Trophoblast cell (in vitro differentiated cells and primary cell): ENCODE data around the gene KCNC2.

Experiments used
- DNase-seq, 2 donors: peaks; one replicate each; pipeline ENCODE4 v3.0.0-alpha.2; 2016
- H2AFZ ChIP-seq: 2 replicates; pipeline ENCODE4 v1.6.1; 2013; ENCODE audit warnings: low read length, moderate library complexity, mild to moderate bottlenecking; ENCODE audit not compliant: insufficient read depth, poor library complexity
- H2AK5ac ChIP-seq: 2 replicates; pipeline ENCODE4 v1.6.1; 2013; ENCODE audit warnings: mild to moderate bottlenecking, low read length
- H2BK120ac ChIP-seq: 2 replicates; pipeline ENCODE4 v1.6.1; 2013; ENCODE audit warnings: low read length, mild to moderate bottlenecking, moderate library complexity; ENCODE audit not compliant: insufficient read depth, poor library complexity
- H2BK12ac ChIP-seq: 2 replicates; pipeline ENCODE4 v1.6.1; 2013; ENCODE audit warnings: mild to moderate bottlenecking, low read length, moderate library complexity
- H2BK5ac ChIP-seq: 2 replicates; pipeline ENCODE4 v1.6.1; 2013; ENCODE audit warnings: low read length, low read depth, moderate library complexity, mild to moderate bottlenecking; ENCODE audit not compliant: poor library complexity
- H3K14ac ChIP-seq: 2 replicates; pipeline ENCODE4 v1.6.1; 2013; ENCODE audit warnings: mild to moderate bottlenecking, low read length
- H3K18ac ChIP-seq: 2 replicates; pipeline ENCODE4 v1.6.1; 2013; ENCODE audit warnings: mild to moderate bottlenecking, low read length
- H3K23ac ChIP-seq: 2 replicates; pipeline ENCODE4 v1.6.1; 2013; ENCODE audit warnings: low read length
- H3K27ac ChIP-seq: 2 replicates; pipeline ENCODE4 v1.5.1; 2013; ENCODE audit warnings: low read depth, mild to moderate bottlenecking, inconsistent platforms, low read length, moderate library complexity
- H3K27me3 ChIP-seq: 2 replicates; pipeline ENCODE4 v1.6.1; 2013; ENCODE audit warnings: inconsistent platforms, mild to moderate bottlenecking, low read length, moderate library complexity; ENCODE audit not compliant: insufficient read depth
- H3K36me3 ChIP-seq, 2 experiments: 1 replicate in 1 of 2; 2 replicates in 1 of 2; pipeline ENCODE4 v1.6.1; 2013; ENCODE audit warnings: low read length in 2 of 2, mild to moderate bottlenecking in 2 of 2, moderate library complexity in 1 of 2; ENCODE audit not compliant: insufficient read depth in 2 of 2, control insufficient read depth in 1 of 2
- H3K4ac ChIP-seq: 2 replicates; pipeline ENCODE4 v1.6.1; 2013; ENCODE audit warnings: low read depth, mild to moderate bottlenecking, low read length, moderate library complexity
- H3K4me1 ChIP-seq, 2 experiments: 1 replicate in 1 of 2; 2 replicates in 1 of 2; pipeline ENCODE4 v1.6.1; 2013; ENCODE audit warnings: low read length in 2 of 2, mild to moderate bottlenecking in 2 of 2, moderate library complexity in 1 of 2; ENCODE audit not compliant: insufficient read depth in 2 of 2, control insufficient read depth in 1 of 2
- H3K4me2 ChIP-seq: 2 replicates; pipeline ENCODE4 v1.6.1; 2013; ENCODE audit warnings: inconsistent platforms, mild to moderate bottlenecking, low read length, moderate library complexity
- H3K4me3 ChIP-seq: 2 replicates; pipeline ENCODE4 v1.5.1; 2013; ENCODE audit warnings: mild to moderate bottlenecking, low read depth, low read length, inconsistent platforms
- H3K79me1 ChIP-seq: one replicate; pipeline ENCODE4 v1.6.1; 2013; ENCODE audit warnings: low read length
- H3K79me2 ChIP-seq: 2 replicates; pipeline ENCODE4 v1.6.1; 2013; ENCODE audit warnings: low read length, mild to moderate bottlenecking; ENCODE audit not compliant: control insufficient read depth, insufficient read depth, poor library complexity
- H3K9ac ChIP-seq: 2 replicates; pipeline ENCODE4 v1.6.1; 2013; ENCODE audit warnings: mild to moderate bottlenecking, low read length
- H3K9me3 ChIP-seq: 2 replicates; pipeline ENCODE4 v1.6.1; 2013; ENCODE audit warnings: low read depth, mild to moderate bottlenecking, control low read depth, inconsistent platforms, low read length; ENCODE audit not compliant: insufficient read depth
- H4K12ac ChIP-seq: 2 replicates; pipeline ENCODE4 v1.6.1; 2013; ENCODE audit warnings: low read depth, mild to moderate bottlenecking, low read length, moderate library complexity
- H4K8ac ChIP-seq: 2 replicates; pipeline ENCODE4 v1.6.1; 2013; ENCODE audit warnings: low read depth, mild to moderate bottlenecking, low read length, moderate library complexity
- H4K91ac ChIP-seq: one replicate; pipeline ENCODE4 v1.6.1; 2013; ENCODE audit warnings: low read depth, mild to moderate bottlenecking, low read length, moderate library complexity
- WGBS: extraction: QIAGEN DNeasy Blood & Tissue Kit; methylation state at CpG from one replicate; pipeline ENCODE4 v1.1.7; 2013; ENCODE audit warnings: missing lambda C conversion rate; ENCODE audit not compliant: insufficient read length, insufficient coverage; ENCODE audit errors: extremely low coverage; 5-methylcytosine and 5-hydroxymethylcytosine counted together

The KCNC2 gene

DNA sequence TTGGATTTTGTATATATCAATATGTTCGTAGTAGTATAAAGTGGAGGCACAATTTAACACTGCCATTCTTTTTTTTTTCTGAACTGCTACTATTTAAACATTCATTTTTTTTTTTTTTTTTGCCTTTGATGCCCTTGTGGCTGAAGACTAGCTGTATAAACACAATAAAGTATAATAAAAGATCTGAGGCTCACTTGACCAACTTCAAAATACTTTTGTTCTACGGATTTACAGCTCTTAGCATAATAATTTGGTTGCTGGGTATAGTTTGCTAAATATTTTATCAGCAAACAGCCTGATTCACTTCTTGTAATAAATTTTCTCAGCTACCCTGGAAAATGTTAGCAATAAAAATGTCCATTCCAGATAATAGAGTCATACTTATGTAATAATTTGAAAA lies 128.3 kb downstream of the KCNC2 start:
- Histone ChIP-seq H2BK5ac (no peak overlapping the region), H3K36me3 (no peaks in the 10 kb centered on the region), H3K79me1 (no peaks in the 10 kb centered on the region), H3K27ac (no peak overlapping the region), H3K9ac (no peak overlapping the region), H3K4me2 (no peak overlapping the region), H2BK12ac (no peak overlapping the region), H3K27me3 (no peaks in the 10 kb centered on the region), H3K4me3 (no peak overlapping the region), H2BK120ac (no peak overlapping the region), H3K4me1 (no peaks in the 10 kb centered on the region), H3K18ac (no peak overlapping the region), H3K23ac (no peak overlapping the region), H4K91ac (no peak overlapping the region), H3K14ac (no peak overlapping the region), H3K9me3 (no peaks in the 10 kb centered on the region), H3K79me2 (no peaks in the 10 kb centered on the region), H2AK5ac (no peak overlapping the region), H4K12ac (no peak overlapping the region), H2AFZ (no peak overlapping the region), H3K4ac (no peak overlapping the region), H4K8ac (no peak overlapping the region)
- WGBS, result no CpG with 5 or more reads among the region's 2 CpGs
- no peak for DNase-seq

DNA sequence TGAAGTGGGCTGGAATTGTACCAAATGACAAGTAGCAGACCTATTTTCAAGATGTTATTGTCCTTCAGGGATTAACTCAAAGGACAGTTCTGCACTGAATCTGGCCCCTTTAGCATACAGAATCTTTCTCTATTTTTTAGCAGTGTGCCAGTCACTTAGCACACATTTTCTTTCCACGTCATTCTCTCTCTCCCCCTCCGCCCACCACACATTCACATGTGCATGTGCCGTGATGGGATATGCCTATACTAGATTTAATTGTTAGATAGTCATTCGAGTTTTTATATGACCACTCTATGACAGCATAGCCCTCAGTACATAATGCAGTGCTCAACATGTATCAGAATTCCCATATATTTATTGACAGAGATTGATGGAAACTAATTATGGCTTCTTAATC lies 129.1 kb downstream of the KCNC2 start:
- H3K4me1 ChIP-seq, result no peaks in the 10 kb centered on the region
- no peaks in the 10 kb centered on the region for H3K36me3 ChIP-seq
- no peak overlapping the region for H2BK5ac ChIP-seq
- no peak for DNase-seq
- no peaks in the 10 kb centered on the region for H3K9me3 ChIP-seq
- no peaks in the 10 kb centered on the region for H3K79me1 ChIP-seq
- H3K18ac ChIP-seq, result no peak overlapping the region
- H3K23ac ChIP-seq, result no peak overlapping the region
- H2BK12ac ChIP-seq, result no peak overlapping the region
- no peak overlapping the region for H4K91ac ChIP-seq
- H3K27ac ChIP-seq, result no peak overlapping the region
- H3K14ac ChIP-seq, result no peak overlapping the region
- H3K4me2 ChIP-seq, result no peak overlapping the region
- WGBS, result no CpG with 5 or more reads among the region's 4 CpGs
- no peak overlapping the region for H3K9ac ChIP-seq
- H2AK5ac ChIP-seq, result no peak overlapping the region
- H3K27me3 ChIP-seq, result no peaks in the 10 kb centered on the region
- no peak overlapping the region for H2AFZ ChIP-seq
- H3K79me2 ChIP-seq, result no peaks in the 10 kb centered on the region
- H2BK120ac ChIP-seq, result no peak overlapping the region
- no peak overlapping the region for H3K4ac ChIP-seq
- no peak overlapping the region for H4K12ac ChIP-seq
- H3K4me3 ChIP-seq, result no peak overlapping the region
- H4K8ac ChIP-seq, result no peak overlapping the region

DNA sequence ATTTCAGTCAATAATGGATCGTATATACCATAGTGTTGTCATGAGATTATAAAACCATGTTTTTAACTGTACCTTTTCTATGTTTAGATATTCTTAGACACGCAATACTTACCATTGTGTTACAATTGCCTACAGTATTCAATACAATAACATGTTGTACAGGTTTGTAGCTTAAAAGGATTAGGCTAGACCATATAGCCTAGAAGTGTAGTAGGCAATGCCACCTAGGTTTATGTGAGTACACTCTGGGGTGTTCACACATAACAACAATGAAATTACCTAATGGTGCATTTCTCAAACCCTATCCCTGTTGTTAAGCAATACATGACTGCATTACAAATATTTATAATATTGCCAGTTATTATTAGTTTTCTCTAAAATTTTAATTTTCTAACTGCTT lies 144.2 kb downstream of the KCNC2 start:
- Histone ChIP-seq H3K27me3 (no peaks in the 10 kb centered on the region), H3K27ac (no peak overlapping the region), H2BK12ac (no peak overlapping the region), H3K9ac (no peak overlapping the region), H2AFZ (no peak overlapping the region), H3K23ac (no peak overlapping the region), H3K9me3 (no peaks in the 10 kb centered on the region), H3K79me2 (no peaks in the 10 kb centered on the region), H2BK120ac (no peak overlapping the region), H3K4ac (no peak overlapping the region), H2AK5ac (no peak overlapping the region), H3K4me3 (no peak overlapping the region), H4K12ac (no peak overlapping the region), H3K14ac (no peak overlapping the region), H4K8ac (no peak overlapping the region), H2BK5ac (no peak overlapping the region), H3K4me1 (peaks cover 0 to 2% of the 10 kb centered on the region in 2 experiments), H3K36me3 (no peaks in the 10 kb centered on the region), H3K4me2 (no peak overlapping the region), H4K91ac (no peak overlapping the region), H3K79me1 (no peaks in the 10 kb centered on the region), H3K18ac (no peak overlapping the region)
- no peak for DNase-seq
- no CpG with 5 or more reads among the region's 2 CpGs for WGBS

DNA sequence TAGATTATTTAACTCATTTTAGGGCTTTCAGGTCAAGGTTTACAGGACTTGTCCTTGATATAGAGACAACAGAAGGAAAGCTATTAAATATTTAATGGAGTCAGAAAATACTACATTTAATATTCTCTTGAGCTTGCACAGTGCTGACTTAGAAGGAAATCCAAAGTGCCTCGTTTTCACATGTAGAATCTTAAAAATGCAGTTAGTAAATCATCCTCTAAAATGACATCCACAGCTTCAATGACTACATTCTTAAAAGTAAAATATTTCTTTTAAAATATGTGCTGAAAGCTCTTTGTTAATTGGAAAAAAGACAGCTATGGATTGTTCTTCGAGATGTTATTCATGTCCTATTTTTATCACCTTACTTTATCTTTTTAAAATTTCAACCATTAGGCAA lies 146.9 kb downstream of the KCNC2 start:
- Histone ChIP-seq H3K9me3 (no peaks in the 10 kb centered on the region), H3K4me3 (no peak overlapping the region), H3K14ac (no peak overlapping the region), H4K91ac (no peak overlapping the region), H3K18ac (no peak overlapping the region), H4K12ac (no peak overlapping the region), H2BK12ac (no peak overlapping the region), H3K36me3 (no peaks in the 10 kb centered on the region), H2AFZ (no peak overlapping the region), H3K27me3 (no peaks in the 10 kb centered on the region), H3K4me2 (no peak overlapping the region), H3K4me1 (no peaks in the 10 kb centered on the region), H3K9ac (no peak overlapping the region), H3K27ac (no peak overlapping the region), H2AK5ac (no peak overlapping the region), H4K8ac (no peak overlapping the region), H3K79me2 (no peaks in the 10 kb centered on the region), H2BK120ac (no peak overlapping the region), H2BK5ac (no peak overlapping the region), H3K23ac (no peak overlapping the region), H3K79me1 (no peaks in the 10 kb centered on the region), H3K4ac (no peak overlapping the region)
- WGBS, result no CpG with 5 or more reads among the region's 2 CpGs
- no peak for DNase-seq

DNA sequence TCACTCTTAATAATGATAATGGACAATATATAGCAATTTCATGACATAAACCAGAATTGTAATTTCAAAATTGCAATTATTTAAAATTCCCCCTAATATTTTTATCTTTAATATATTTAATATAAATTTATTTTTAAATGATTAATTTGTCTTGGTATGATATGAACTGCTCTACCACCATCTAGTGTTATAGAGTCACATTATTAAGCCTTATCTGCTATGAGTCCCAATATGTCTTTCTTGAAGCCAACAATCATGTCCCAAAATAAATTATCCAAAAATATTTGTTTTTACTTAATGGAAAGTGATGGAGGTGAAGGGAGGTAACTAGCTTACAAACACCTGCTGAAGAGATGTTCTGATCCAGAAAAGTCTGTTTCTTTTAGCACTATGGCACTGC lies 151.4 kb downstream of the KCNC2 start:
- no peaks in the 10 kb centered on the region for H3K79me2 ChIP-seq
- H3K4me1 ChIP-seq, result no peaks in the 10 kb centered on the region
- H3K27me3 ChIP-seq, result no peaks in the 10 kb centered on the region
- H3K36me3 ChIP-seq, result no peaks in the 10 kb centered on the region
- H2BK5ac ChIP-seq, result no peak overlapping the region
- H2AFZ ChIP-seq, result no peak overlapping the region
- H3K23ac ChIP-seq, result no peak overlapping the region
- H4K8ac ChIP-seq, result no peak overlapping the region
- no peak overlapping the region for H3K27ac ChIP-seq
- H3K79me1 ChIP-seq, result no peaks in the 10 kb centered on the region
- no peak overlapping the region for H3K18ac ChIP-seq
- no peak overlapping the region for H2BK12ac ChIP-seq
- no peak overlapping the region for H4K12ac ChIP-seq
- no peak overlapping the region for H3K4me2 ChIP-seq
- H3K4me3 ChIP-seq, result no peak overlapping the region
- H3K9ac ChIP-seq, result no peak overlapping the region
- no peak for DNase-seq
- no peak overlapping the region for H3K4ac ChIP-seq
- H3K14ac ChIP-seq, result no peak overlapping the region
- no peak overlapping the region for H4K91ac ChIP-seq
- H2BK120ac ChIP-seq, result no peak overlapping the region
- no peak overlapping the region for H2AK5ac ChIP-seq
- H3K9me3 ChIP-seq, result no peaks in the 10 kb centered on the region
